Liver (tissue), 9 donors: ENCODE measurements around the gene REC114. TPM values are rescaled to one million over a fixed set of nuclear protein-coding genes. Genes with fewer than 3 reads are reported as not detected.
"Not testable (repeated sequence)": the region's sequence is repeated elsewhere in the genome, so short reads cannot be mapped to it uniquely, and the experiment has no call there.

Experiments used
- DNase-seq: peaks from one replicate; pipeline ENCODE4 v3.0.0-alpha.2; 2017; ENCODE audit warnings: low spot score
- H3K27ac ChIP-seq, 2 donors: one replicate each; pipeline ENCODE4 v1.7.0; 2013; ENCODE audit warnings: inconsistent platforms in 2 of 2, low read length in 2 of 2, control low read depth in 1 of 2, low read depth in 1 of 2, mild to moderate bottlenecking in 1 of 2
- H3K27me3 ChIP-seq, 4 donors: one replicate each; pipeline versions ENCODE4 v1.6.1 to v1.7.0; 2013; ENCODE audit warnings: low read length in 3 of 4, inconsistent platforms in 1 of 4, mild to moderate bottlenecking in 1 of 4, moderate library complexity in 1 of 4; ENCODE audit not compliant: control insufficient read depth in 4 of 4, insufficient read depth in 4 of 4
- H3K36me3 ChIP-seq, 4 donors: one replicate each; pipeline versions ENCODE4 v1.6.1 to v1.7.0; 2013; ENCODE audit warnings: low read length in 3 of 4, mild to moderate bottlenecking in 3 of 4, low read depth in 1 of 4, moderate library complexity in 1 of 4; ENCODE audit not compliant: control insufficient read depth in 4 of 4, insufficient read depth in 3 of 4
- H3K4me1 ChIP-seq, 4 donors: one replicate each; pipeline versions ENCODE4 v1.6.1 to v1.7.0; 2013; ENCODE audit warnings: low read length in 3 of 4, mild to moderate bottlenecking in 3 of 4, moderate library complexity in 1 of 4; ENCODE audit not compliant: control insufficient read depth in 4 of 4, insufficient read depth in 4 of 4
- H3K4me3 ChIP-seq, 3 donors: one replicate each; pipeline versions ENCODE4 v1.6.1 to v1.7.0; 2013; ENCODE audit warnings: low read length in 3 of 3, control low read depth in 1 of 3, low read depth in 1 of 3, mild to moderate bottlenecking in 1 of 3
- H3K9ac ChIP-seq, 2 donors: one replicate each; pipeline ENCODE4 v1.7.0; 2013; ENCODE audit warnings: low read length in 2 of 2, mild to moderate bottlenecking in 2 of 2, moderate library complexity in 2 of 2, control low read depth in 1 of 2, low read depth in 1 of 2
- H3K9me3 ChIP-seq, 4 donors: one replicate each; pipeline versions ENCODE4 v1.6.1 to v1.7.0; 2013; ENCODE audit warnings: low read length in 3 of 4; ENCODE audit not compliant: control insufficient read depth in 4 of 4
- EGR1 ChIP-seq, 2 donors: IDR thresholded peaks; 2 replicates each; pipeline ENCODE4 v1.6.1; 2016 to 2018; ENCODE audit warnings: antibody characterized with exemption in 2 of 2, low read depth in 2 of 2
- FOXA1 ChIP-seq: IDR thresholded peaks from 2 replicates; pipeline ENCODE4 v1.6.1; 2016; ENCODE audit warnings: antibody characterized with exemption
- FOXA2 ChIP-seq: IDR thresholded peaks from 2 replicates; pipeline ENCODE4 v1.6.1; 2016; ENCODE audit warnings: antibody characterized with exemption
- GABPA ChIP-seq, 2 donors: IDR thresholded peaks in 1 of 2; conservative IDR thresholded peaks in 1 of 2; 2 replicates each; pipeline ENCODE4 v1.6.1; 2016; ENCODE audit warnings: antibody characterized with exemption in 2 of 2, mild to moderate bottlenecking in 1 of 2, moderate library complexity in 1 of 2
- HNF4G ChIP-seq: IDR thresholded peaks from 2 replicates; pipeline ENCODE4 v1.6.1; 2016; ENCODE audit warnings: antibody characterized with exemption
- JUND ChIP-seq, 2 donors: IDR thresholded peaks; 2 replicates each; pipeline ENCODE4 v1.6.1; 2016; ENCODE audit warnings: antibody characterized with exemption in 2 of 2
- NR2F2 ChIP-seq: IDR thresholded peaks from 2 replicates; pipeline ENCODE4 v1.6.1; 2016; ENCODE audit warnings: antibody characterized with exemption
- REST ChIP-seq: IDR thresholded peaks from 2 replicates; pipeline ENCODE4 v1.6.1; 2016; ENCODE audit warnings: antibody characterized with exemption, mild to moderate bottlenecking
- RXRA ChIP-seq, 2 donors: IDR thresholded peaks; 2 replicates each; pipeline ENCODE4 v1.6.1; 2017 to 2018; ENCODE audit warnings: antibody characterized with exemption in 2 of 2, mild to moderate bottlenecking in 1 of 2
- SP1 ChIP-seq: IDR thresholded peaks from 2 replicates; pipeline ENCODE4 v1.6.1; 2018; ENCODE audit warnings: antibody characterized with exemption, mild to moderate bottlenecking
- TAF1 ChIP-seq: conservative IDR thresholded peaks from 2 replicates; pipeline ENCODE4 v1.6.1; 2016; ENCODE audit warnings: antibody characterized with exemption, mild to moderate bottlenecking
- YY1 ChIP-seq: IDR thresholded peaks from 2 replicates; pipeline ENCODE4 v1.6.1; 2016; ENCODE audit warnings: antibody characterized with exemption, mild to moderate bottlenecking
- ZBTB33 ChIP-seq: IDR thresholded peaks from 2 replicates; pipeline ENCODE4 v1.6.1; 2016; ENCODE audit warnings: antibody characterized with exemption
- WGBS: extraction: QIAGEN DNeasy Blood & Tissue Kit; methylation state at CpG from one replicate; pipeline ENCODE4 v1.1.7; 2013; 5-methylcytosine and 5-hydroxymethylcytosine counted together
- polyA plus RNA-seq, 2 donors: library from polyadenylated mRNA; stranded (reverse) in 1 of 2; unstranded in 1 of 2; fragments of 200-250 nt in 1 of 2; fragments of >200 nt in 1 of 2; fragmentation: Nextera tagmentation in 1 of 2; extraction: Ambion mirVana in 1 of 2; gene quantifications; one replicate each; pipeline versions ENCODE4 v1.2.1 to v1.2.3, GENCODE V29; 2013 to 2015
- total RNA-seq, 2 donors: library from RNA; depleted of rRNA; stranded (reverse); fragments of >200 nt; gene quantifications; one replicate each; pipeline ENCODE4 v1.2.3, GENCODE V29; 2014
- donor health status: healthy.
- donor health status: healthy.
- donor health status: healthy.
- donor health status: healthy.
- donor health status: healthy.

The REC114 gene
- total and polyA plus RNA-seq, 4 donors: not detected

- Histone ChIP-seq H3K27me3 (no peaks in the 10 kb centered on the region), H3K4me1 (no peaks in the 10 kb centered on the region), H3K27ac (peak overlapping the region in 1 of 2 donors; percentile 33), H3K4me3 (no peak overlapping the region), H3K36me3 (peaks cover 0 to 45% (median 32%) of the 10 kb centered on the region in 4 donors), H3K9me3 (no peaks in the 10 kb centered on the region), H3K9ac (no peak overlapping the region)
- TF ChIP-seq YY1 (no peak), JUND (IDR thresholded peaks at IDR 0.05) (no peak), SP1 (no peak), HNF4G (no peak), REST (no peak), NR2F2 (no peak), FOXA2 (no peak), RXRA (IDR thresholded peaks at IDR 0.05) (no peak), FOXA1 (no peak), EGR1 (IDR thresholded peaks at IDR 0.05; ENCODE audit: low read depth in 2 of 2) (no peak), ZBTB33 (no peak)
- no peak for DNase-seq
- 72% methylated on average over 1 of the region's 1 CpG for WGBS
These were observed 130.1 kb downstream of the REC114 start for GRCh38 chr15:73573037-73573436.

GRCh38 chr15:73573572-73573971 is 130.6 kb downstream of the REC114 start:
- no peak overlapping the region for H3K4me3 ChIP-seq
- H3K4me1 ChIP-seq: no peaks in the 10 kb centered on the region
- WGBS: 74% methylated on average over 9 of the region's 9 CpGs
- DNase-seq: no peak
- H3K27me3 ChIP-seq: no peaks in the 10 kb centered on the region
- no peaks in the 10 kb centered on the region for H3K9me3 ChIP-seq
- H3K27ac ChIP-seq: peak overlapping the region; percentile 17 to 33
- H3K36me3 ChIP-seq: peaks cover 0 to 41% (median 29%) of the 10 kb centered on the region in 4 donors
- no peak overlapping the region for H3K9ac ChIP-seq
- TF ChIP-seq GABPA (IDR thresholded peaks at IDR 0.05 in 1 of 2, conservative IDR thresholded peaks at IDR 0.05 in 1 of 2): no peak
- TF ChIP-seq FOXA2: no peak
- TF ChIP-seq FOXA1: no peak
- TF ChIP-seq RXRA (IDR thresholded peaks at IDR 0.05): no peak
- TF ChIP-seq NR2F2: peak; percentile 8
- no peak for TF ChIP-seq HNF4G

GRCh38 chr15:73575636-73576247 is 132.8 kb downstream of the REC114 start:
- 86% methylated on average over 3 of the region's 3 CpGs for WGBS

GRCh38 chr15:73577593-73577992 is 134.6 kb downstream of the REC114 start:
- H3K4me3 ChIP-seq, H3K9ac ChIP-seq, H3K27me3 ChIP-seq, DNase-seq, H3K27ac ChIP-seq, H3K4me1 ChIP-seq, H3K9me3 ChIP-seq: not testable (repeated sequence)
- peaks cover 0 to 25% (median 12%) of the 10 kb centered on the region in 4 donors for H3K36me3 ChIP-seq

More at GRCh38 chr15:73575636-73576247, 132.8 kb downstream of the REC114 start:
- Histone ChIP-seq H3K9me3 (no peaks in the 10 kb centered on the region), H3K27me3 (no peaks in the 10 kb centered on the region), H3K4me1 (no peaks in the 10 kb centered on the region), H3K36me3 (peaks cover 0 to 23% (median 15%) of the 10 kb centered on the region in 4 donors), H3K9ac (no peak overlapping the region), H3K27ac (no peak overlapping the region), H3K4me3 (no peak overlapping the region)
- TF ChIP-seq TAF1: no peak
- DNase-seq: no peak
